NCI-H2029 (cell line): ENCODE results near the gene NEDD4L.

Source experiments
- DNase-seq: peaks from one replicate; lab custom pipeline; 2025; lab: John Stamatoyannopoulos, UW

Gene NEDD4L

GRCh38 chr18:58118536-58118935, 74.5 kb downstream of the NEDD4L start:
- no peak for DNase-seq

GRCh38 chr18:58119819-58120218, 75.8 kb downstream of the NEDD4L start:
- no peak for DNase-seq

- no peak for DNase-seq
These were observed 80.4 kb downstream of the NEDD4L start for GRCh38 chr18:58124475-58124874.

- no peak for DNase-seq
These were observed 81.2 kb downstream of the NEDD4L start for GRCh38 chr18:58125183-58125582.

GRCh38 chr18:58125756-58126155, 81.7 kb downstream of the NEDD4L start:
- DNase-seq = no peak

GRCh38 chr18:58128381-58129374, 84.7 kb downstream of the NEDD4L start:
- DNase-seq = no peak

GRCh38 chr18:58132595-58133261, 88.7 kb downstream of the NEDD4L start:
- DNase-seq = no peak

- no peak for DNase-seq
These were observed 91.2 kb downstream of the NEDD4L start for GRCh38 chr18:58135183-58135641.

GRCh38 chr18:58135701-58136331, 91.8 kb downstream of the NEDD4L start:
- peak; percentile 12 for DNase-seq

GRCh38 chr18:58136879-58137278, 92.9 kb downstream of the NEDD4L start:
- DNase-seq = no peak

- no peak for DNase-seq
These were observed 95.7 kb downstream of the NEDD4L start for GRCh38 chr18:58139459-58140386.

- DNase-seq = no peak
These were observed 96.6 kb downstream of the NEDD4L start for GRCh38 chr18:58140387-58141325.

- no peak for DNase-seq
These were observed 99.4 kb downstream of the NEDD4L start for GRCh38 chr18:58143386-58143785.

- DNase-seq = no peak
These were observed 100.1 kb downstream of the NEDD4L start for GRCh38 chr18:58144106-58144505.

GRCh38 chr18:58144671-58145285, 100.8 kb downstream of the NEDD4L start:
- DNase-seq = peak; percentile 34

GRCh38 chr18:58146099-58146498, 102.1 kb downstream of the NEDD4L start:
- DNase-seq = no peak

- DNase-seq = peak; percentile 66
These were observed 105.0 kb downstream of the NEDD4L start for GRCh38 chr18:58148954-58149471.

GRCh38 chr18:58150772-58151171, 106.7 kb downstream of the NEDD4L start:
- DNase-seq = no peak

- no peak for DNase-seq
These were observed 108.2 kb downstream of the NEDD4L start for GRCh38 chr18:58152216-58152615.

GRCh38 chr18:58152891-58153290, 108.9 kb downstream of the NEDD4L start:
- DNase-seq = no peak
